Activated CD4-positive, alpha-beta T cell treated with anti-CD3 and anti-CD28 coated beads, Interleukin-2, amount 50 U/mL, for 1 hour (primary cell): ENCODE data around the gene AGO4.
"Not testable (repeated sequence)": the region's sequence is repeated elsewhere in the genome, so short reads cannot be mapped to it uniquely, and the experiment has no call there.

Experiments
- DNase-seq: peaks from one replicate; pipeline ENCODE4 v3.0.0-alpha.2; 2020

AGO4 gene

GRCh38 chr1:35807614-35808449 lies at the start of gene AGO4:
Gene AGO4 (plus strand): TSS chr1:35808016. CDS start chr1:35808417, 401 bp downstream.
- DNase-seq = peak; percentile 20

DNA sequence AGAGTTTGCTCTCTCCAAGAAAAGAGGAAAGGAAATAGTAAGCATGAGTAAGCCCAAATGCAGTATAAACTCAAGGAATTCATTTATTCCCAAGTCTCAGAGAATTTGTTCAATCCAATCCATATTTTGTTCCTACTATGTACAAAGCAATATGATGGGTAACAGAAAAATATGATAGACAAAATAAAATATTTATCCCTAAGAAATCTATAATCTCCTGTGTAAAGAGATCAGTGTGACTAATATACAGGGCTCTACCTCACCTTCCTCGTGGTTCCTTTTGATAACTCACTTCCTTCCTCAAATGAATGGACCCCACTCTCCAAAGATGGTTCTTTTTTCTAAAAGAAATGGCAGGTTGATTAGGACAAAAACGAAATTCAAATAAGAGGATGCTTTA lies 45.7 kb upstream of the AGO4 start:
- DNase-seq = no peak

DNA sequence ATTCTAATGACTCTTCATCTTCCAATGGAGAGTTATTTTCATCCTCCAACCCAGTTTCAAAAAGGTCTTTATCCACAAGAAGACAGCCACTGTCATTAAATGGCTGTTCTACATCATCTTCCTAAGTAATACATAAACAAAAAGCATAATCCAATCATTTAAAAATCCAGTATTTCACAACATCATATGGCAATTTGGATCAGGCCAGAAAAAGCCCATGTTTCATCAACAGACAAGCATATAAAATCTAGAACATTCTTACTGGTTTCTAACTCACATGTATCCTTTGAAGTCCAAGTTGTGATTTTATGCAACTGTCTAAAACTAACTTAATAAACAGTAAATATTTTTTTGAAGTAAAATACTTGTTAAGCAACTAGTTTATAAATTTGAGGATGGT lies 44.6 kb upstream of the AGO4 start:
- no peak for DNase-seq

DNA sequence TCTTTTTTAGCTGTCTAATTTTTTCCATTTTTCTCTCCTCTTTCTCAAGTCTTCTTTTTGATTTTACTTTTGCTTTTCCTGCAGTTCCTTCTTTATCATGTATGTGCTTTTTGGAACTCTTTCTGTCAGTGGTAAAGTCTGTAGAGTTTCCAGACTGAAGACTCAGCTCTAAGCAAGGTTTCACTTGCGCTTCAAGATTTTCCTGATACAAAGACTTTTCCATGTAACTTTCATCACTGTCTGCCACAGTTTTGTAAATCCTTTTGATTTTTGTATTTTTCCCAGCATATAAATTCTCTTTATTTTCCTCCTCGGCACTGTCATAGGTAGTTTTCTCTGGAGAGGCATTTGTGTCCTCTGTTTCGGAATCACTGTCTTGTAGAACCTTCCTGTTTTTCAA lies 43.5 kb upstream of the AGO4 start:
- DNase-seq = no peak

GRCh38 chr1:35768350-35769187 lies 39.2 kb upstream of the AGO4 start:
- DNase-seq = no peak

DNA sequence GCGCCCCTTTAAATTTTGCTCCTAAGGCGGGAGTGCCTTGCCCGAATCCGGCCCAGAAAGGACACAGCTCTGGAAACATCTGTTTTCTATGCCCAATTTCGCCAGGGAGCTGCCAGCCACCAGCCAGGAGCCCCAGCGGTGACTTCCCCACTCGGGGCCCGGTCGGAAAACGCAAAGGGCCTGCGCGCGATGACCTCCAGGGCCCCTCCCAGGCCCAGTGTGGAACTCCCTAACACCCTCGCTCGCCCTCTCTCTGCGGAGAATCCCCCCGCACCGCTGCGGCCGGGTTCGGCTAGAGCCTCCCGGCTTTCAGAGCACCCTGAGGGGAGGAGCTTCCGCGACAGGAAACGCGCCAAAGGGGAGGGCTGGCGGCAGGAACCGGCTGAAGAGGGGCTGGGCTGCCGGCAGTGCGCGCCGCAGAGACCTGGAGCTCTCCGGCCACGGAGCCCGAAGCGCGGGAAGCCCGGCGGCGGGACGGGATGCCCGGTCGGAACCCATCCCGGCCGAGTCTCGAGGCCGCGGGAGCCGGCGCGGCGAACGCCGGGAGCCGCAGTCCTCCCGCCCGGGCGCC lies 38.5 kb upstream of the AGO4 start:
- DNase-seq = peak; percentile 72

GRCh38 chr1:35773711-35774110 lies 34.1 kb upstream of the AGO4 start:
- no peak for DNase-seq

DNA sequence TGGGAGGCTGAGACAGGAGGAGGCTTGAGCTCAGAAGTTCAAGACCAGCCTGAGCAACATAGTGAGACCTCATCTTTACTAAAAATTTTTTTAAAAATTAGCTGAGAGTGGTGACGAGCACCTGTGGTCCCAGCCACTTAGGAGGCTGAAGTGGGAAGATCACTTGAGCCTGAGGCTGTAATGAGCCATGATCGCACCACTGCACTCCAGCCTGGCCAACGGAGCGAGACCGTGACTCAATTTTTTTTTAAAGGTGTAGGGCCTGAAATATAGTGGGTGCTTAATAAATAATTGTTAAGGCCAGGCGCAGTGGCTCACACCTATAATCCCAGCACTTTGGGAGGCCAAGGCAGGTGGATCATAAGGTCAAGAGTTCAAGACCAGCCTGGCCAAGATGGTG lies 31.6 kb upstream of the AGO4 start:
- DNase-seq = not testable (repeated sequence)

DNA sequence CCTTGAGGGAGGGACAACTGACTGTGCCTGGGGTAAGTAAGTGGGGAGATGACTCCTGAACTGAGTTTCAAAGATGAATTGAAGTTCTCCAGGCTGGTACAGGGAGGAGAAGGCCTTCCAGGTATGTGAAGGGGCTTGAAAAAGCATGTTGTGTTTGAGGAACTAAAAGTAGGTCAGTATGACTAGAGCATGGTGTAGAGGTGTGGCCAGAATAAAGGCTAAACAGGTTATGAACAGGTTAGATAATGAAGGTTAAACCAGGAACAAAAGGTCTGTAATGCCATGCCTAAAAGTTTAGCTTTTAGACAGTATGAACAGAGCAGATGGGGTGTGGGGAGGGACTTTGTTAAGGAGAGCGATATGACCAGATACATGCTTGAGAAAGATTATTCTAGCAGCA lies 30.7 kb upstream of the AGO4 start:
- no peak for DNase-seq

DNA sequence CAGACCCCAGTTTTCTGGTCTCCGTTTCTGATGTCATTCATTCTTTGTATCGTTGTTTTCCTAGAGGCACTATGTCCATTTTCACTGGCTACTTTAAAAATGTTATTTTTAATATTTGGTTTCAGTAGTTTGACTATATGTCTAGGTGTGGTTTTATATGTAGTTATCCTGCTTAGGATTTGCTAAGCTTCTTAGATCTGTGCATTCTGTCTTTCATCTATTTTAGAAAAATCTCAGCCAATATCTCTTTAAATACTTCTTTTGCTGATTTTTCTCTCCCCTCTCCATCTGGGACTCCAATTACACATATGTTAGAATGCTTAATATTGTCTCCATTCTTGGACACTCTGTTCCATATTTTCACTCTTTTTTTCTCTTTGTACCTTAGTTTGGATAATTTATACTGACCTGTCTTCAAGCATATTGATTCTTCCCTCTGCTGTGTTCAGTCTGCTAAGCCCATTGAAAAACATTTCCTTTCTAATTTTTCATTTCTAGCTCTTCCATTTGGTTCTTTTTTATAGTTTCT lies 24.7 kb upstream of the AGO4 start:
- DNase-seq = no peak

- DNase-seq = not testable (repeated sequence)
These were observed 23.5 kb upstream of the AGO4 start for GRCh38 chr1:35784364-35784763.

DNA sequence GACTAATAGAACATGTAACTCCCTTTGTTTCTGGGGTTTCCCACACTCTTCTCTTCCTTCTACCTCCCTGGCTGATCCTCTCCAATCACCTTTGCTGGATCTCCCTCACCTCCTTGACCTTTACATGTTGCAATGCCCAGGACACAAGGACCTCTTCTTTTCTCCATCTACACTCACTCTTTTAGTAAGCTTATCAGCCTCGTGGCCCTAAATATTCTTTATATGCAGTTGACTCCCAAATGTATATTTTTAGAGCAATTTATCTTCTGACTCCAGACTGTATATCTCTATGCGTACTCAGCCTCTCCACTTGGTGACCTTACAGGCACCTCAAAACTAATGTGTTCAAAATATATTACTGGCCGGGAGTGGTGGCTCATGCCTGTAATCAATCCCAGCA lies 19.7 kb upstream of the AGO4 start:
- no peak for DNase-seq

- DNase-seq = no peak
These were observed 17.1 kb upstream of the AGO4 start for GRCh38 chr1:35790670-35791069.

- DNase-seq = no peak
These were observed 12.5 kb upstream of the AGO4 start for GRCh38 chr1:35795295-35795694.

DNA sequence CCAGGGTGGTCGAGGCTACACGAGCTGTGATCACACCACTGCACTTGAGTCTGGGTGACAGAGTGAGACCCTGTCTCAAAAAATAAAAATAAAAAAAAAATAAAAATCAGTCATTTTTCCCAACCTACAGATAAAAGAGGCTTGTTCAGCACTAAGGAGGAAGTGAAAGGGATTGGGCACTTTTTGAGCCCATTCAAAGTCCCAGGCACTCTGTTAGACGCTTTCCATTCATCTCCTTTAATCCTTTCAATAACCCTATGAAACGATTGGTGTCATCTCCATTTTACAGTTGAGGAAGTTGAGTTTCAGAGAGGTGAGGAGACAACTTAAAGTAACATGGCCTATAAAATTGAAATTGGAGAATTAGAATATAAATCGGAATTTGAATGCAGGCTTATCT lies 10.4 kb upstream of the AGO4 start:
- DNase-seq = no peak

GRCh38 chr1:35798019-35798418 lies 9.8 kb upstream of the AGO4 start:
- DNase-seq = not testable (repeated sequence)

DNA sequence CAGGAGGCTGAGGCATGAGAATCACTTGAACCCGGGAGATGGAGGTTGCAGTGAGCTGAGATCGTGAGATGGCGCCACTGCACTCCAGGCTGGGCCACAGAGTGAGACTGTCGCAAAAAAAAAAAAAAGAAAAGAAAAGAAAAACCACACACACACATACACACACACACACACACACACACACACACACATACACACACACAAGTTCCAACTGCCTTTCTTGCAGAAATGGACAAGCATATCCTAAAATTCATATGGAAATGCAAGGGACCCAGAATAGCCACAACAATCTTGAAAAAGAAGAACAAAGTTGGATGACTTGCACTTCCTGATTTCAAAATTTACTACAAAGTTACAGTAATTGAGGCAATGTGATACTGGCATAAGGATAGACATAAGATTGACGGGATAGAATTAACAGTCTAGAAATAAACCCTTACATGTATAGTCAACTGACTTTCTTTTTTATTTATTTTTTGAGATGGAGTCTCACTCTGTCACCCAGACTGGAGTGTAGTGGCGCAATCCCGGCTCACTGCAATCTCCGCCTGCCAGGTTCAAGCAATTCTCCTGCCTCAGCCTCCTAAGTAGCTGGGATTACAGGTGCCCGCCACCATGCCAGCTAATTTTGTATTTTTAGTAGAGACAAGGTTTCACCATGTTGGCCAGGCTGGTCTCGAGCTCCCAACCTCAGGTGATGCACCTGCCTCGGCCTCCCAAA lies 7.5 kb upstream of the AGO4 start:
- DNase-seq = not testable (repeated sequence)

DNA sequence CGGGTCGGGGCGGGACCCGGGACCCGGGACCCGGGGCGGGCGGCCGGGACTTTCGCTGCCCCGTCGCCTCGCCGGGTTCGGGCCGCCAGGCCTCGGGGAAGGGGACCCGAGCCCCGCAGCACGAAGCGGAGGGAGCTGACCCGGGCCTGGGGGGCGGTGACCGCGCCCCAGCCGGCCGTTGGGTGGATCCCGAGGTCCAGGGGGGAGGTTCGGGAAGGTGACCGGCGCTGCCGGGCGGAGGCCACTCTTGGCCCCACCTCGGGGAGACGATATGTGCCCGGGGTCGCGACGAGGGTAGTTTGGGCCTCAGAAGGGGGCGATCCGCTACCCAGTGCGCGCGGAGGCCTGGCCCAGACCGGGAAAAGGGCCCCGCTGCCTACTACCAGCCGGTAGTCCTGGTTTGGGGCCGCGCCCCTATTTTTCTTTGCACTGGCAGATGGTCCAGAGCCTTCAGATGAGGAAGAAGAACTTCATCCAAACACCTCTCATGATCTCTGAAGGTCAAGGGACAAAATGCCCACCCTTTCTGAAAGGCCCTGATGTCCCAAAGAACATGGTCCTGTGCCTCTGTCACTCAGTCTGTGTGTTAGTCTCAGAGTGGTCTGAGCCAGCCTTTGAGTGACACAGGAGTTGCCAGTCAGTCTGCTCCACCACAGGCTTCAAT lies 766 bp downstream of the AGO4 start:
- peak; percentile 9 for DNase-seq

- DNase-seq = no peak
These were observed 1.6 kb downstream of the AGO4 start for GRCh38 chr1:35809114-35810095.

GRCh38 chr1:35810096-35810881 lies 2.5 kb downstream of the AGO4 start:
- no peak for DNase-seq
